ENCODE results near the gene CHCHD6.
A peak's percentile ranks its signal among the peaks of the same experiment; 100 is the strongest.

CHCHD6 gene

DNA sequence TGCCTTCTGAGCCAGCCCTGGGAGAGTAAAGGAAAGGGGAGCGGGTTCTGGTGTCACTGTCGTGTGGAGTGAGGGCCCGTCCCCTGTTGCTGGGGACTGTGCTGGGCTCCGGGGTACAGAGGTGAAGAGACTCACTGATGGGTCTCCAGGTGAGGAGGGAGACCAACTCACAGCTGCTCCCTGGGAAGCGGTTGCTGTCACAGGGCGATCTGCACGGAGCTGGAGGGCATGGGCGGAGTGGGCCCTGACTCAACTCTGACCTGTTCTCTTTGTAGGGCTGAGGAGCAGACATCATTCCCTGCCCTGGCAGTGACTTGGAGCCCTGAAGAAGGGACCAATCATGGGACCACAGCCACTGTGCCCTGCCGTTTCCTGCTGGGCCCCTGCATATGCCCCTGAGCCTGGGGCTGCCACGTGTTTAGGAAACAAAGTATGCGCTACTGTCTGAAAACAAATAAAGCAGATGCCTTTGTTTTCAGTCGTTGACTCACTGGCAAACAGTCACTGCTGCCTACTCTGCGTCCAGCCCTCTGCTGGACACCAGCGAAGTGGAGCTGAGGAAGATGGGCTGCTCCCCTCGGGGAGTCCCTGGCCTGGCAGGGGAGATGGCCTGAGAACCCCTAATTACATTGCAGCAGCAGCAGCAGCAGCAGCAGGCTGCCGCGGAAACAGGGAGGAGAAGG, 256.0 kb downstream of the CHCHD6 start:
- no peak overlapping the region for H3K4me3 ChIP-seq (replicated peaks; ENCODE audit: low read depth, low read length)
- DNase-seq (ENCODE audit: low read depth): peak; percentile 72
- TF ChIP-seq, protein P1, sequence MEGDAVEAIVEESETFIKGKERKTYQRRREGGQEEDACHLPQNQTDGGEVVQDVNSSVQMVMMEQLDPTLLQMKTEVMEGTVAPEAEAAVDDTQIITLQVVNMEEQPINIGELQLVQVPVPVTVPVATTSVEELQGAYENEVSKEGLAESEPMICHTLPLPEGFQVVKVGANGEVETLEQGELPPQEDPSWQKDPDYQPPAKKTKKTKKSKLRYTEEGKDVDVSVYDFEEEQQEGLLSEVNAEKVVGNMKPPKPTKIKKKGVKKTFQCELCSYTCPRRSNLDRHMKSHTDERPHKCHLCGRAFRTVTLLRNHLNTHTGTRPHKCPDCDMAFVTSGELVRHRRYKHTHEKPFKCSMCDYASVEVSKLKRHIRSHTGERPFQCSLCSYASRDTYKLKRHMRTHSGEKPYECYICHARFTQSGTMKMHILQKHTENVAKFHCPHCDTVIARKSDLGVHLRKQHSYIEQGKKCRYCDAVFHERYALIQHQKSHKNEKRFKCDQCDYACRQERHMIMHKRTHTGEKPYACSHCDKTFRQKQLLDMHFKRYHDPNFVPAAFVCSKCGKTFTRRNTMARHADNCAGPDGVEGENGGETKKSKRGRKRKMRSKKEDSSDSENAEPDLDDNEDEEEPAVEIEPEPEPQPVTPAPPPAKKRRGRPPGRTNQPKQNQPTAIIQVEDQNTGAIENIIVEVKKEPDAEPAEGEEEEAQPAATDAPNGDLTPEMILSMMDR (IDR thresholded peaks at IDR 0.05; ENCODE audit: low read length, missing control alignments): peak; percentile 58

- TF ChIP-seq, protein P1 (IDR thresholded peaks at IDR 0.05; ENCODE audit: low read length, missing control alignments): no peak
- DNase-seq (ENCODE audit: low read depth): no peak
Measured at GRCh38 chr3:126960604-126960995, 256.6 kb downstream of the CHCHD6 start.

GRCh38 chr3:126961191-126961790, 257.3 kb downstream of the CHCHD6 start:
- DNase-seq (ENCODE audit: low read depth): peak; percentile 75
- TF ChIP-seq, protein P1 (IDR thresholded peaks at IDR 0.05; ENCODE audit: low read length, missing control alignments): no peak
- H3K4me3 ChIP-seq (replicated peaks; ENCODE audit: low read depth, low read length): no peak overlapping the region

More at GRCh38 chr3:126960604-126960995, 256.6 kb downstream of the CHCHD6 start:
- no peak overlapping the region for H3K4me3 ChIP-seq (replicated peaks; ENCODE audit: low read depth, low read length)

DNA sequence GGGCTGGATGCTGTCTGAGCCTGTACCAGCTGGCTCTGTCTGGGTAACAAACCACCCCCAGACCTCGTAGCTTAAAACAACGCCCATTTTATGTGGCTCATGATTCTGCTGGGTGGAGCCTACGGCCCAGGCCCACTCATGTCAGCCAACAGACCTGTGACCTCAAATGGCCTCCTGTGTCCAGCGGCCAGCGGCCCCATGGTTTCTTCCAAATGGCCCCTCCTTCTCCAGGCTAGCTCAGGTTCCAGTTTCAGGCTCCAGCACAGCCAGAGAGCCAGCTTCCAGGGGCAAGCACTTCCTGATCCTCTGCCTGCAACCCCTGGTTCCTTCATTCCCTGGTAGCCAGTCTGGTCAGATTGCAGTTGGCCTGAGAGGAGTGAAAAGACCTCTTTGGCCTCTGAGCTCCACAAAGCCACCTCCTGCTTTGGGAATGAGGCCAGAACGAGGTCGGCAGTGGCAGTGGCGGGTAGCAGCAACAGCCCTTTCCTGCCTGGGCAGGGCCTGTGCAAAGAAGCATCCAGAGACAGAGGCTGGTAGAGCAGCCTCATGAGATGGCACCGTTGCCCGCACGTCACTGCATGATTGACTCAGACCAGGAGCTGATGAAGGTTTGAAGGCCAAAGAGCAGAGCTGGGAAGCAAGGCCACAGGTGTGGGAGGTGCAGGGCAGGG, 257.9 kb downstream of the CHCHD6 start:
- H3K4me3 ChIP-seq (replicated peaks; ENCODE audit: low read depth, low read length): no peak overlapping the region
- DNase-seq (ENCODE audit: low read depth): no peak
- TF ChIP-seq, protein P1 (IDR thresholded peaks at IDR 0.05; ENCODE audit: low read length, missing control alignments): no peak

- DNase-seq (ENCODE audit: low read depth): no peak
- H3K4me3 ChIP-seq (replicated peaks; ENCODE audit: low read depth, low read length): no peak overlapping the region
- TF ChIP-seq, protein P1 (IDR thresholded peaks at IDR 0.05; ENCODE audit: low read length, missing control alignments): no peak
Measured at GRCh38 chr3:126962756-126963155, 258.7 kb downstream of the CHCHD6 start.

DNA sequence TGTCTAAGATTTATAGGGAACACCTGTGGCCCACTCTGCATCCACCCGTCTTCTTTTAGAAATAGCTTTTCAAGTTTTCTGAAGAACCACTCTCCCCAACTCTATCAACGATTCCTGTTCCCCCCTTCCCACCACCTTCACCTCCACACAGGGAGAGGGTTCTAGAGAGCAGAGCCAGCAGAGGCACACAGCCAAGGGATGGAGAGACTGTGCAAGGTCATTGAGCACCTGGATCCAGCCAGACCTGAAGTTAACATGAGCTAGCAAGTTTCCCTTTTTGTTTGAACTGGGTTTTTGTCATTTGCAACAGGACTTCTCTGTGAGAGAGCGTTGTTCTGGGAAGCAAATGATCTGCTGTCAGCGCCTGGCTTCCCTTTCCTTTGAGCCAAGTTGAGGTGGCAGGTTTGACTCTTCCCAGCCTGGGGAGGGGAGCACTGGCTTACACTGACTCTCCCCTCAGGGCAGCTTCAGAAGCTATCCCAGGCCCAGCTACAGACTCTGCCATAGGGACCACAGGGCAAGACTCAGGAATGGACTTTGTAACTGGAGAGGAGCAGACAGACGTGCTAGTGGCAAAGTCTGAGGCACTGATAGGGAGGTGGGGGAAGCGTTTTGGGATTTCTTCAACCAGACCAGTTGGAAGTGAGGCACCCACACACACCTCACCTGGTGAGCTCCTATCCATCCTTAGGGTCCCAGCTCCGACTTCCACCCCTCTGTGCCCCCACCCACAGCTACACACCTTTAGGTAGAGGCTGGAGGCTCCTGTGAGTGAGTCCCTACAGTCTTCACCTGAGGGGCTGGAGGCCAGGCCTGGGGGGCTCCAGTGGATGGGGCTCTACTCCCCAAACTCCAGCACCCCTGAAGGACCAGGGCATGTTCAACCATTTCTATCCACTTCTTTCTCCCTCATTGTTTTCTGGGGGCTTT, 259.5 kb downstream of the CHCHD6 start:
- TF ChIP-seq, protein P1 (IDR thresholded peaks at IDR 0.05; ENCODE audit: low read length, missing control alignments): no peak
- DNase-seq (ENCODE audit: low read depth): no peak
- no peak overlapping the region for H3K4me3 ChIP-seq (replicated peaks; ENCODE audit: low read depth, low read length)
